KMS-11 (cell line): ENCODE data around the gene WDR17.

Experiments
- H2AFZ ChIP-seq: fragments of 200-600 bp; sonication (generic); 2 replicates; pipeline ENCODE4 v1.6.1; 2016; ENCODE audit warnings: antibody characterized with exemption, mixed run types, low read depth
- H3K27ac ChIP-seq: fragments of 200-600 bp; sonication (generic); 2 replicates; pipeline ENCODE4 v1.6.1; 2016; ENCODE audit warnings: mild to moderate bottlenecking, mixed run types
- H3K27me3 ChIP-seq: fragments of 200-600 bp; sonication (generic); 2 replicates; pipeline ENCODE4 v1.6.1; 2017; ENCODE audit warnings: mild to moderate bottlenecking, low read depth, mixed run types, moderate library complexity; ENCODE audit not compliant: insufficient read depth
- H3K36me3 ChIP-seq: fragments of 200-600 bp; sonication (generic); 2 replicates; pipeline ENCODE4 v1.6.1; 2017; ENCODE audit warnings: mild to moderate bottlenecking, mixed run types; ENCODE audit not compliant: insufficient read depth
- H3K4me1 ChIP-seq: fragments of 200-600 bp; sonication (generic); 2 replicates; pipeline ENCODE4 v1.6.1; 2016; ENCODE audit warnings: mild to moderate bottlenecking, low read depth, mixed run types; ENCODE audit not compliant: poor library complexity, severe bottlenecking
- H3K4me2 ChIP-seq: fragments of 200-600 bp; sonication (generic); 2 replicates; pipeline ENCODE4 v1.7.0; 2016; ENCODE audit warnings: mild to moderate bottlenecking, mixed run types
- H3K4me3 ChIP-seq: fragments of 200-600 bp; sonication (generic); IDR thresholded peaks from 2 replicates; pipeline ENCODE4 v1.6.1; 2017; ENCODE audit warnings: low read depth, low read length, mixed read lengths; ENCODE audit not compliant: insufficient read depth
- H3K79me2 ChIP-seq: fragments of 200-600 bp; sonication (generic); 2 replicates; pipeline ENCODE4 v1.6.1; 2016; ENCODE audit warnings: low read depth, mixed run types; ENCODE audit not compliant: insufficient read depth
- H3K9ac ChIP-seq: fragments of 200-600 bp; sonication (generic); 2 replicates; pipeline ENCODE4 v1.6.1; 2016; ENCODE audit warnings: mild to moderate bottlenecking, mixed run types
- H4K20me1 ChIP-seq: fragments of 200-600 bp; sonication (generic); 2 replicates; pipeline ENCODE4 v1.6.1; 2016; ENCODE audit warnings: mild to moderate bottlenecking, mixed run types; ENCODE audit not compliant: insufficient read depth
- CTCF ChIP-seq: fragments of 200-600 bp; sonication (generic); conservative IDR thresholded peaks from 2 replicates; pipeline ENCODE4 v1.6.1; 2017; ENCODE audit warnings: low read depth, mild to moderate bottlenecking, antibody characterized with exemption, low read length, moderate library complexity, mixed read lengths

Gene WDR17

GRCh38 chr4:176217510-176217909 lies 151.9 kb downstream of the WDR17 start:
- Histone ChIP-seq H3K9ac (no peak overlapping the region), H3K4me1 (no peaks in the 10 kb centered on the region), H3K79me2 (no peaks in the 10 kb centered on the region), H3K27me3 (no peaks in the 10 kb centered on the region), H3K27ac (no peak overlapping the region), H4K20me1 (no peaks in the 10 kb centered on the region), H2AFZ (no peak overlapping the region), H3K4me2 (no peak overlapping the region), H3K4me3 (no peak overlapping the region), H3K36me3 (no peaks in the 10 kb centered on the region)
- no peak for TF ChIP-seq CTCF

- H3K79me2 ChIP-seq, result no peaks in the 10 kb centered on the region
- H3K27ac ChIP-seq, result no peak overlapping the region
- H4K20me1 ChIP-seq, result no peaks in the 10 kb centered on the region
- no peak for TF ChIP-seq CTCF
- no peak overlapping the region for H3K9ac ChIP-seq
- no peaks in the 10 kb centered on the region for H3K4me1 ChIP-seq
- H3K4me2 ChIP-seq, result no peak overlapping the region
- H2AFZ ChIP-seq, result no peak overlapping the region
- H3K27me3 ChIP-seq, result no peaks in the 10 kb centered on the region
- H3K36me3 ChIP-seq, result no peaks in the 10 kb centered on the region
- H3K4me3 ChIP-seq, result no peak overlapping the region
Observed at GRCh38 chr4:176222149-176222548, 156.5 kb downstream of the WDR17 start.

- no peak overlapping the region for H3K9ac ChIP-seq
- no peak overlapping the region for H3K4me3 ChIP-seq
- H3K4me1 ChIP-seq, result no peaks in the 10 kb centered on the region
- no peaks in the 10 kb centered on the region for H4K20me1 ChIP-seq
- H3K4me2 ChIP-seq, result no peak overlapping the region
- H3K27ac ChIP-seq, result no peak overlapping the region
- TF ChIP-seq CTCF, result no peak
- H3K27me3 ChIP-seq, result no peaks in the 10 kb centered on the region
- no peaks in the 10 kb centered on the region for H3K36me3 ChIP-seq
- no peaks in the 10 kb centered on the region for H3K79me2 ChIP-seq
- no peak overlapping the region for H2AFZ ChIP-seq
Observed at GRCh38 chr4:176223561-176223960, 157.9 kb downstream of the WDR17 start.

- H3K4me1 ChIP-seq, result no peaks in the 10 kb centered on the region
- TF ChIP-seq CTCF, result no peak
- H3K36me3 ChIP-seq, result no peaks in the 10 kb centered on the region
- H3K9ac ChIP-seq, result no peak overlapping the region
- no peak overlapping the region for H3K27ac ChIP-seq
- no peaks in the 10 kb centered on the region for H4K20me1 ChIP-seq
- H3K27me3 ChIP-seq, result no peaks in the 10 kb centered on the region
- H3K79me2 ChIP-seq, result no peaks in the 10 kb centered on the region
- no peak overlapping the region for H2AFZ ChIP-seq
- H3K4me2 ChIP-seq, result no peak overlapping the region
- no peak overlapping the region for H3K4me3 ChIP-seq
Observed at GRCh38 chr4:176226736-176227135, 161.1 kb downstream of the WDR17 start.

GRCh38 chr4:176229645-176230044 lies 164.0 kb downstream of the WDR17 start:
- Histone ChIP-seq H3K27ac (no peak overlapping the region), H3K36me3 (no peaks in the 10 kb centered on the region), H3K4me2 (no peak overlapping the region), H3K4me1 (no peaks in the 10 kb centered on the region), H4K20me1 (no peaks in the 10 kb centered on the region), H3K4me3 (no peak overlapping the region), H2AFZ (no peak overlapping the region), H3K9ac (no peak overlapping the region), H3K79me2 (no peaks in the 10 kb centered on the region), H3K27me3 (no peaks in the 10 kb centered on the region)
- TF ChIP-seq CTCF, result no peak
